LNCAP (cell line): ENCODE measurements around the gene IRF9.

Experiments used
- CTCF ChIP-seq: fragments of 450-650 bp; IDR thresholded peaks from 2 replicates; pipeline ENCODE4 v1.5.1; 2017; ENCODE audit warnings: mild to moderate bottlenecking

The IRF9 gene

DNA sequence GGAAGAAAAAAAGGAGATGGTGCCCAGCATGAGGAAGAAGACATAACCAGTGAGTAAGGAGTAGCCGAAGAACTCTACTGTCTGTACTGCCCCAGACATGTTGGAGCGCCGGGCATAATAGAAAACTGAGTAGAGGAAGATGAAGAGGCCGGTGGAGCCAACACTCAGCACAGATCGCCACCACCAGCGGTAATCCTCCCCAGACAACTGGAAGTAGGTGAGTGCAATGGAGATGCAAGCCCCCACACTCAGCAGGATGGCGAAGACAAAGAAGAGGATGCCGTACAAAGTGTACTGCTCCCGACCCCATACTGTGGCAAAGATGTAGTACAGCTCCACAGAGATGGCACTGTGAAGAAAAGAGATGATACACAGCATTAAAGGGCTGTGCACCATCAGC is 28.4 kb downstream of the IRF9 start:
- no peak for TF ChIP-seq CTCF

DNA sequence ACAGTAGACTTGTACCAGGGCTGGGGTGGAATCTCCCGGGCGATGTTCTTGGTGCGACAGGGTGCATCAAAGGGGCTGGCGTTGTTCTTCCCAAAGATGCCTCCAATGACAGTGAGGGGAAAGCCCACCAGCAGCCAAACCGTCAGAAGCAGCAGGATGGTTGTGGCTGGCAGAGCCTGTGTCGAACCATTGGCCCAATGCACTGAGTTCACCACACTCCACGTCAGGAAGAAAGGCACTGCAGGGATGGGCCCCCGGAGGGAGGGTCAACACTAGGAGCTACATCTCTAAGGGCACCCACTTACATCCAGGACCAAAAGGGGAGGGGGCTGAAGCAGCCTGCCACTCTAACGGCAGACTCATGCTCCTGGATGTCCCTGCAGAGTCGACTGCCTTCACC is 29.4 kb downstream of the IRF9 start:
- no peak for TF ChIP-seq CTCF

GRCh38 chr14:24192933-24193332 is 31.9 kb downstream of the IRF9 start:
- no peak for TF ChIP-seq CTCF

- no peak for TF ChIP-seq CTCF
Observed at GRCh38 chr14:24194186-24194872, 33.3 kb downstream of the IRF9 start.

DNA sequence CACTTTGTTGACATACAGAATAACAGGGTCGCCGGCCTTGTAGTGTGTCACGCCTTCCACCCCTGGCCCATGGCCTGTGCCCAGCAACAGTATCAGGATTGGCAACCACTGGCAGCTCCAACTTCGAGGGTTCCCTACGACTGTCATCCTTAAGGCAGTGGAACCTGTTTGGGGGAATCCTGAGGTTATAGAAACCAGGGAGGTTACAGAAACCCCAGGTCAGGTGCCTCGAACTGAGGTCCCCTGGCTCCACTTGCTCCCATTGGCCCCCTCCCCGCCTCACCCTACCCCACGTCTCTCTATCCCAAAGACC is 33.8 kb downstream of the IRF9 start:
- TF ChIP-seq CTCF, result no peak

DNA sequence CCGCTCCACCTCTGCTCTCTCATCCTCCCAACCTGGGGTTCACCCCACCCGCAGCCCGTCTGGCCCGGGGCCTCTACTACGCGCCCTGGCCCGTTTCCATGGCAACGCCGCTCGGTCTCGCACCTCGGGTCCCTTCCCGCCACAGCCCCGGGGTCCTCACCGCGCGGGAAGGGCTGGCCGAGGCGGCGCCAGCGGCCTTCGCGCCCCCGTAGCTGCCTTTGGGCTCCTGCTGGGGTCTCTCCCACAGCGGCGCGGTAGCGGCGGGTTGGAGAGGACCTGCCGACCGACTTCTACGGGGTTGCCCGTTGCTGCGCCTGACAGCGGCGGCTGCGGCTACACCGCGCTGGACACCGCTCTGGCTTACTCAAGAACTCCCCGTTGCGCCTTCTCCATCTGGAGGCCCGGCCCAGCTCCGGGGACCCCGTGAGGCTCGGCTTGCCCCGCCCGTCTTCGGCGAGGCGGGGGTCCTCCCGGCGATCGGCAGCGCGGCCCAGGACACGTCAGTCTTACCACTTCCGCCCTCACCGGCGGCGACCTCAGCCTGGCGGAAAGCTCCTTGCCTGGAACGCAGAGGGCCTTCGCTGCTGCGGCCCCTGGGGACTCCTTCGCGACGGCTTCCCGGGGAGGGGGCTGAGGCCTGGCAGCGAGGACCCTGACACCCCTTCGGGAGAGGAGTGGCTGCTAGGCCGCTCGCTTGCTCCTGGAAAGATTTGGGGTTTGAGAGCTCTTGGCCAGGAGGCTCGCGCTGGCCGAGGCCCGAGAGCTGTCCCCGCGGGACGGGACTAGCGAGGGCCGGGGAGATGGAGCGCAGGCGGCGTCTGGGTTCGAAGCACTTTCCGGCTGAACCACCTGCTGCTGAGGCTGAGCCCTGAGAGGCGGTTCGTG is 34.4 kb downstream of the IRF9 start, which contains the start of gene TM9SF1:
Gene TM9SF1 (minus strand): TSS at position 256 of the 885 bp plus-strand sequence. CDS start 422 bp downstream, outside the sequence.
- TF ChIP-seq CTCF, result no peak

DNA sequence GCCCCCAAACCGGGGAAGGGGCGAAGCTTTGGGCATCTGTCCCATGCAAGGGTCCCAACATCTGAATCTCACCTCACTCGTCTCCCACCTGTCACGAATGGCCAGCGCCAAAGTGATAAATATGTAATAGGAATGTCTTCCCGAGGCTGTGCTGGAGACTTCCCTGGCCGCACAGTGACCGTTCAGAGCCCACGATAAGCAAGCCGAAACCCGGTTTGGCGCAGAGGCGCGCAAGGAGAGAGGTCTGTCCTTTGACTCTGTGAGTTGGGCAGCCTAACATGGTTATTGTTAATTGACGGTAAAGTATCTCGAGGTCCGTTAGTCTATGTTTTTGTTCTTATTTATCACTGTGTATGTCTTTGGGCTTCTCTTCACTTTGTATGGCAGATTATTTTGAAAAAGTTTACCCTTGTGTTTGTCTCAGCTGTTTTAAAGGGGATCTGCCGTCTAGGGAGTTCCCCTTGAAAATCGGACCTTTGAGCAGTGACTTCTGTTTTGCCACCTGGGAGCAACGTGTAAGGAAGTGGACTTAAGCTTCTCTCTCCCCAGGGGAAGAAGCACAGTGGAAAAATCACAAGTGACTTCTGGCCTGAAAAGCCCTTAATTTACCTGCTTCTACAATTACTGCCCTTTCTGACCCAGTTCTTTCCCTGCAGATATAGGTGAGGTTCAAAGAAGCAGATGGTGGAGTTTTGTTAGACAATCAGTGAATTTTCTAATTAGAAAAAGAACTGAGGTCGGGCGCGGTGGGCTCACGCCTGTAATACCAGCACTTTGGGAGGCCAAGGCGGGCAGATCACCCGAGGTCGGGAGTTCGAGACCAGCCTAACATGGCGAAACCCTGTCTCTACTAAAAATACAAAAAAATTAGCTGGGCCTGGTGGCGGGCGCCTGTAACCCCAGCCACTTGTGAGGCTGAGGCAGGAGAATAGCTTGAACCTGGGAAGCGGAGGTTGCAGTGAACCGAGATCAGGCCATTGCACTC is 35.3 kb downstream of the IRF9 start:
- TF ChIP-seq CTCF, result no peak
